NK-92 (cell line): ENCODE results near the gene TRH.

ENCODE experiments used
- DNase-seq: peaks from one replicate; lab custom pipeline; 2025; ENCODE audit not compliant: unreplicated experiment; lab: John Stamatoyannopoulos, UW

Gene TRH

GRCh38 chr3:129974564-129974832, at the start of gene TRH:
TRH (plus strand) TSS chr3:129974720; CDS start chr3:129975817, 1,097 bp downstream.
- DNase-seq: no peak

- DNase-seq: no peak
Measured at GRCh38 chr3:129927072-129927471, 47.4 kb upstream of the TRH start.

- no peak for DNase-seq
Measured at GRCh38 chr3:129929383-129929782, 45.1 kb upstream of the TRH start.

GRCh38 chr3:129933471-129933870, 41.0 kb upstream of the TRH start:
- DNase-seq: no peak

GRCh38 chr3:129934234-129935123, 40.0 kb upstream of the TRH start:
- no peak for DNase-seq

GRCh38 chr3:129936757-129937156, 37.8 kb upstream of the TRH start:
- DNase-seq: no peak

GRCh38 chr3:129937717-129938116, 36.8 kb upstream of the TRH start:
- DNase-seq: no peak

GRCh38 chr3:129938140-129938930, 36.2 kb upstream of the TRH start:
- no peak for DNase-seq

GRCh38 chr3:129940086-129940485, 34.4 kb upstream of the TRH start:
- no peak for DNase-seq

GRCh38 chr3:129942296-129942695, 32.2 kb upstream of the TRH start:
- no peak for DNase-seq

- DNase-seq: no peak
Measured at GRCh38 chr3:129943020-129943419, 31.5 kb upstream of the TRH start.

GRCh38 chr3:129944709-129945108, 29.8 kb upstream of the TRH start:
- no peak for DNase-seq

- DNase-seq: no peak
Measured at GRCh38 chr3:129947538-129948240, 26.8 kb upstream of the TRH start.

GRCh38 chr3:129950318-129951046, 24.0 kb upstream of the TRH start:
- DNase-seq: no peak

GRCh38 chr3:129952556-129953355, 21.8 kb upstream of the TRH start:
- no peak for DNase-seq

GRCh38 chr3:129953621-129954020, 20.9 kb upstream of the TRH start:
- no peak for DNase-seq

- no peak for DNase-seq
Measured at GRCh38 chr3:129954514-129954913, 20.0 kb upstream of the TRH start.

GRCh38 chr3:129956936-129957335, 17.6 kb upstream of the TRH start:
- DNase-seq: no peak

GRCh38 chr3:129958755-129959154, 15.8 kb upstream of the TRH start:
- DNase-seq: no peak

GRCh38 chr3:129961141-129961541, 13.4 kb upstream of the TRH start:
- DNase-seq: no peak
